Cardiac fibroblast (primary cell): ENCODE data around the gene ZNRF1.

Source experiments
- DNase-seq, 2 donors: peaks; one replicate each; pipeline versions ENCODE4 v3.0.0 to v3.0.0-alpha.2; 2010; ENCODE audit warnings: low read depth in 2 of 2
- H3K4me3 ChIP-seq, 2 donors: replicated peaks in 1 of 2; 1 replicate in 1 of 2; 2 replicates in 1 of 2; pipeline ENCODE4 v1.5.1; 2011; ENCODE audit warnings: low read depth in 2 of 2, low read length in 2 of 2, mild to moderate bottlenecking in 2 of 2, moderate library complexity in 1 of 2
- TF ChIP-seq, protein P1 (sequence below): IDR thresholded peaks from one replicate; pipeline ENCODE4 v1.5.1; 2011; ENCODE audit warnings: low read depth, mild to moderate bottlenecking, low read length, inconsistent platforms

ZNRF1 gene

DNA sequence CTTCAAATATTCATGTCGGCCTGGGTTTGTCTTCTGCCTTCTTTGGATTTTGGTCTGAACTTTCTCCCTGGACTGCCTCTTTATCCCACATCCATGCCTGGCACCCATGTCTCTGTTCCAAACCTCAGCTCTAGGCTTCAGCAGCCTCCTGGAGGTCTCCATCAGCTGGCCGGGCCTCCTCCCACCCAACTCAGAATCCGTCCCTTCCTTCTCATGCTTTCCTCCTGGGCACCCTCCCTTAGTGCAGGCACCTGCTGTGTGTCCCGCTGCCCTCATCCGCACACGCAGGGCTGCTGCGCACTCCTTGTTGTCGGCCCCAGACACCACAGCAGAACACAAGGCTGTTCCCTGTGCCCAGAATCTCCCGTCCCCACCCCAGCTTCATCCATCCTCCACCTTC, 103.8 kb downstream of the ZNRF1 start:
- TF ChIP-seq, protein P1, sequence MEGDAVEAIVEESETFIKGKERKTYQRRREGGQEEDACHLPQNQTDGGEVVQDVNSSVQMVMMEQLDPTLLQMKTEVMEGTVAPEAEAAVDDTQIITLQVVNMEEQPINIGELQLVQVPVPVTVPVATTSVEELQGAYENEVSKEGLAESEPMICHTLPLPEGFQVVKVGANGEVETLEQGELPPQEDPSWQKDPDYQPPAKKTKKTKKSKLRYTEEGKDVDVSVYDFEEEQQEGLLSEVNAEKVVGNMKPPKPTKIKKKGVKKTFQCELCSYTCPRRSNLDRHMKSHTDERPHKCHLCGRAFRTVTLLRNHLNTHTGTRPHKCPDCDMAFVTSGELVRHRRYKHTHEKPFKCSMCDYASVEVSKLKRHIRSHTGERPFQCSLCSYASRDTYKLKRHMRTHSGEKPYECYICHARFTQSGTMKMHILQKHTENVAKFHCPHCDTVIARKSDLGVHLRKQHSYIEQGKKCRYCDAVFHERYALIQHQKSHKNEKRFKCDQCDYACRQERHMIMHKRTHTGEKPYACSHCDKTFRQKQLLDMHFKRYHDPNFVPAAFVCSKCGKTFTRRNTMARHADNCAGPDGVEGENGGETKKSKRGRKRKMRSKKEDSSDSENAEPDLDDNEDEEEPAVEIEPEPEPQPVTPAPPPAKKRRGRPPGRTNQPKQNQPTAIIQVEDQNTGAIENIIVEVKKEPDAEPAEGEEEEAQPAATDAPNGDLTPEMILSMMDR, result no peak
- no peak for DNase-seq
- H3K4me3 ChIP-seq, result no peak overlapping the region

DNA sequence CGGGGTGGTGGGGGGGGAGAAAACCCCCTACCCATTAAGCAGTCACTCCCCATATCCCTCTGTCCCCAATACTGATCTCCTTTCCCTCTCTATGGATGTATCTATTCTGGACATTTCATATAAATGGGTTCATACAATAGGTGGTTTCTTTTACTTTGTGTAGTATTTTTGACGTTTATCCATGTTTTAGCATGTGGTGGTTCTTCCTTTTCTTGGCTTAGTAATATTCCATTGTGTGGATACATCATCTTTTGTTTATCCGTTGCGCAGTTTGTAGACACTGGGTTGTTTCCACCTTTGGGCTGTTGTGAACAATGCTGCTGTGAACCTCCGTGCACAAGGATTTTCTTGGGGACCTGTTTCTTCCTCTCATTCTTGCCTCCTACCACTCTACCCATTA, 105.2 kb downstream of the ZNRF1 start:
- no peak overlapping the region for H3K4me3 ChIP-seq
- TF ChIP-seq, protein P1, result no peak
- DNase-seq, result no peak

- no peak for DNase-seq
- no peak overlapping the region for H3K4me3 ChIP-seq
- TF ChIP-seq, protein P1, result no peak
Observed at GRCh38 chr16:75104836-75105235, 106.0 kb downstream of the ZNRF1 start.

DNA sequence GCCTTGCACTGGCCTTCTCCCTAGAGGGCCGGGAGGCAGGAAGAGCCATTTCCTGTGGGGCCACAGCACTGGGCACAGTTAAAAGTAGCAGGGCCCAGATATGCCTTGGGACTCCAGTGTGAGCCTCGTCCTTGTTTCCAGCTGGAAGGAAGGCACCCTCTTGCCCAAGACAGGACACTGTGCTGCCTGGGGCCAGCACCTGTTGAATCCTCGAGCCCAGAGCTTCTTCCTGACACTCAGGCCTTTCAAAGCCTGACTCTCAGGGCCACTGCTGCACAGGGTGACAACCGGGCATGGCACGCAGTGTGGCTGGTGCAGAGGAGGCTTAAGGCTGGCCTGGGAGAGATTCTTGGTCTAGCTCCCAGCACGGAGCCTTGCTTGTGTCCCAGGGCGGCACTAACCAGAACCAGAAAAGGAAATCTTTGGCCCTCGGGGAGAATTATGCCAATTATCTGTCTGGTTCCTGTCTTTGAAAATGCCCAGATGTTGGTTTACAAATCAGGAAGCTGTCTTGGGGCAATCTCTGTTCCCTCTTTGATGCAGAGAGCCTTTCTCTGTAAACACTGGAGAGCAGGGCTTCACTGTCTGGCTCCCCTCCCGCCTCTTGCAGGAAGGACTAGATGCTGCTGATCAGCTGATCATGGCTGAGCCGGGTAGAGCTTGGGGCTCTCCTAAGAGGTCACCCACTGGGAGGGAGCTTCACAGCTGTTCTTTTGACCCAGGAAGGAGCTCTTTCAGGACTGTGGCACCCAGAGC, 106.7 kb downstream of the ZNRF1 start:
- TF ChIP-seq, protein P1, result no peak
- no peak overlapping the region for H3K4me3 ChIP-seq
- DNase-seq, result peak in 1 of 2 donors; percentile 68

DNA sequence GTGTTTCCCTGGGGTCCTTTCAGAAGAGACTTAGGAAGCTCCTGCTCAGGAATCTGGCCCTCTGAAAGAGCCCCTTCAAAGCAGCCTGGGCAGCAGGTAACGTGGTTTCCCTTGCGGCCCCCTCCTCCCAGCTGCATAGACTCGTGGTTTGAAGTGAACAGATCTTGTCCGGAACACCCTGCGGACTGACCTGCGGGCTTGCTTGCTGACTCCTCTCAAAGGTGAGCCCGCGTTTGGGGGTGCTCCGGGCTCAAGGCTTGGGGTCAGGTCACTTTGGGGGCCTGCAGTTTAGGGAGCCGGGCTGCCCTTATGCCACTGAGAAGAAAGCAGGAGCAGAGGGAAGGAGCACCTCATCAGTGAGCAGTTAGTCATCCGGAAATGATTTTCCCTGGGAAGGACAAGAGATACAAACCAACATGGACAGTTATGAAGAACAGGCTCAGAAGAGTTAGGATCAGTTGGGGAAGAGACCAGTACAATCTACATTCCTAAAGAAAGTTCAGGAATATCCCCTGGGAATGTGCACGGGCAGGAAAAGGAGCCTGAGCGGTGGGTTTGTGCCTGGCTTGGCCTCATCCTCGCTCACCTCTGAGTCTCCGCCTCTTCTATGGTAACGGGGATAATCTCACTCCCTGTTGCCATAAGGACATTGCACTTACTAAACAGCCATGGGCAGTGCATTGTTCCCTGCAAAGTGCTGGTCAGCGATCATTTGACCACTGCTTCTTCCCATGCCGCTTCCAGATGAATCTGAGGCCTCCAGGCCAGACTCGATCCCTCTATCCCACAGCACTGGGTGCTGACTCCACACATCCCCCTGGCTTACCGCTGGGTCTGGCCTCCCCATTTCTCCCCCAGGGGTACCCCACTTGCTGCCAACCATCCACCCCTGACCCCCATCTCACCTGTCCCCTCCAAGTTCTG, 107.8 kb downstream of the ZNRF1 start:
- TF ChIP-seq, protein P1, result no peak
- DNase-seq, result no peak
- no peak overlapping the region for H3K4me3 ChIP-seq

DNA sequence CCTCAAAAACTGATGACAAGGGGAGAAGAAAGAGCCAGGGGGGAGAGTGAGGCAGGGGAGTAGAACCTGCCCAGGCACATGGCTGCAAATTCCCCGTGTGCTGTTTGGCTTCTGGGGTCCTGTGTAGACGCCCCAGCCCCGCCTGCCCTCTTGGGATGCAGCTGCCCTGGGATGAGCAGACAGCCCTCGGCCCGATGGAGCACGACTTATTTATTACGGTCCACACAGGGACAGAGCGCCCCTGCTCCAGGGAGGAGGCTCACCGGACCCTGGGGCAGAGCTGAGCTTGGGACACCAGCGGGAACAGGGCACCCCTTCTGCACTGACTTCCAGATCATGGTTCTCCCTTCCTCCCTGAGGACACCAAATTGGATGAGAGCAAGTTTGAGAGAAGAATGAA, 108.7 kb downstream of the ZNRF1 start:
- H3K4me3 ChIP-seq, result no peak overlapping the region
- TF ChIP-seq, protein P1, result no peak

More for the DNA sequence above, 108.7 kb downstream of the ZNRF1 start:
- no peak for DNase-seq
